NT2/D1 (cell line): ENCODE results near the gene EPHA1.

Experiments
- YY1 ChIP-seq: IDR thresholded peaks from 2 replicates; pipeline ENCODE4 v1.6.1; 2011; ENCODE audit not compliant: insufficient read length, insufficient read depth
- ZNF274 ChIP-seq: IDR thresholded peaks from 2 replicates; pipeline ENCODE4 v1.6.1; 2011; ENCODE audit warnings: mild to moderate bottlenecking, low read depth, low read length

DNA sequence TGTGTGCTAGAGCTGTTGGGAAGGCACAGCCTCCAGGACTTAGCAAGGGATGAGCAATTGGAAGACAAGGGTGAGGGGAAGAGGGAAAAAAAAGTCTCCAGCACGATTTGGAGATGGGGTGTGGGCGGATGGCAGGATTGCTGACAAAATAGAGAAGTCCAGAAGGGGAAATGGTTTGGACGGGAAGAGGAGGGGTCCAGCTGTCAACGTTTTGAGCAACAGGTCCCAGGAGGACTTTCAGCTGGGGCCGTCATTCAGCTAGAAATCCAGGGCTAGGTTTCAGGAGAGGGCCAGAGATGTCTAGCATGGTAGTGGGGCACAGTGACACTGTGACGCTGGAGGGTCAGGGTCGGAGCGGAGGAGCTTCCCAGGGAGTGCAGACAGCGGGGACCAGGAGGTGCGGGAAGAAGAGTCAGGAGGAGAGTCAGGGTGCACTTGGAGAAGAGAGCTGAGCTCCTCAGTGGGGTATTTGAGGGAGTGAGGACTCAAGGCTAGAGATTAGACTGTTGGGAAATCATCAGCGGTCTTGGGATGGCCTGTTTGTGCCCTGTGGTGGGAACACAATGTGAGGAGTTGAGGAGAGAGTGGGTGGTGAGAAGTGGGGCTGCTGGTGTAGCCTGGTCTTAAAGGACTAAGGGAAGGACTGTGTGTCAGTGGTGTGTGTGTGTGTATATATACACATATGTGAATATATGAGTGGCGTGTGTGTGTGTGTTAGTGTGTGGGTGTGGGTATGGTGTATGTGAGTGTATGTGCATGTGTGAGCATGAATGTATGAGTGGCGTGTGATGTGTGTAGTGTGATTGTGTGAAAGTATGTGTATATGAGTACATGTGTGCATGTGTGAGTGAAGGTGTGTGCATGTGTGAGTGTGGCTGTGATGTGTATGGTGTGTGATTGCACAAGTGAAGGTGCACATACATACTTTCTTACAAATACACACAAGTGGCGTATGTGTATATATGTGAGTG is 23.7 kb downstream of the EPHA1 start:
- TF ChIP-seq ZNF274 (no peak), YY1 (no peak)
